ENCODE measurements around the gene PARP8.
"Not testable (repeated sequence)": the region's sequence is repeated elsewhere in the genome, so short reads cannot be mapped to it uniquely, and the experiment has no call there.

PARP8 gene

DNA sequence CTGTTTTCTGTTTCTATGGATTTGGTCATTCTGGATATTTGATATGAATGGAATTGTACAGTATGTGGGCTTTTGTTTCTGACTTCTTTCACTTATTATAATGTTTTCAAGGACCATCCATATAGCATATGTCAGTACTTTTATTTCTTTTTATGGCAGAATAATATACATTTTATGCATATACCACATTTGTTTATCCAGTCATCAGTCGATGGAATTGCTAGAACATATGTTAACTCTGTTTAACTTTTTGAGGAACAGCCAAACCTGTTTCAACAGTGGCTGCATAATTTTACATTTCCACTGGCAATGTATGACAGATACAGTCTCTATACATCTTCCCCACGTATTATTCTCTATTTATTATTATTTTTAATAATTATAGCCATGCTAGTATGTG is 131.6 kb downstream of the PARP8 start:
- no peaks in the 10 kb centered on the region for H3K4me1 ChIP-seq (ENCODE audit: control insufficient read depth in 2 of 2, insufficient read depth in 2 of 2, low read length in 2 of 2)
- no peaks in the 10 kb centered on the region for H3K27me3 ChIP-seq (ENCODE audit: control insufficient read depth in 2 of 2, insufficient read depth in 2 of 2, low read length in 2 of 2)
- peaks cover 0 to 3% of the 10 kb centered on the region in 2 donors for H3K36me3 ChIP-seq (ENCODE audit: control insufficient read depth in 2 of 2, insufficient read depth in 2 of 2, low read length in 2 of 2)
- H3K9me3 ChIP-seq (ENCODE audit: control insufficient read depth in 2 of 2, low read length in 2 of 2): peaks cover 0 to 3% of the 10 kb centered on the region in 2 donors
- no peak overlapping the region for H3K27ac ChIP-seq (ENCODE audit: low read depth in 2 of 2, low read length in 2 of 2)
- H3K4me3 ChIP-seq (ENCODE audit: low read length in 2 of 2): no peak overlapping the region
- H3K9ac ChIP-seq (ENCODE audit: low read depth in 1 of 2, low read length in 2 of 2): no peak overlapping the region

DNA sequence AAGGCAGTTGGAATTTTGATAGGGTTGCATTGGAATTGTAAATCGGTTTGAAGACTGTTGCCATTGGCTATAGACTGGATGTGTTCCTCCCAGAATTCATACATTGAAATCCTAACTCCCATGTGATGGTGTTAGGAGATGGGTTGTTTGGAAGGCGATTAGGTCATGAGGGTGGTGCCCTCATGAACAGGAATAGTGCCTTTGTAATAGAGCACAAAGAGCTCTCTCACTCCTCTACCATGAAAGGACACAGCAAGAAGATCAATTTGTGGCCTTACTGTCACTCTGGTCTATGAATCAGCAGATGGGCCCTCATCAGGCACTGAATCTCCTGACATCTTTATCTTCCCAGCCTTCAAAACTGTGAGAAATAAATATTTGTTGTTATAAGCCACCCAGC is 133.2 kb downstream of the PARP8 start:
- Histone ChIP-seq H3K9me3 (ENCODE audit: control insufficient read depth in 2 of 2, low read length in 2 of 2) (peaks cover 0 to 3% of the 10 kb centered on the region in 2 donors), H3K27ac (ENCODE audit: low read depth in 2 of 2, low read length in 2 of 2) (no peak overlapping the region), H3K36me3 (ENCODE audit: control insufficient read depth in 2 of 2, insufficient read depth in 2 of 2, low read length in 2 of 2) (peaks cover 0 to 3% of the 10 kb centered on the region in 2 donors), H3K4me3 (ENCODE audit: low read length in 2 of 2) (no peak overlapping the region), H3K9ac (ENCODE audit: low read depth in 1 of 2, low read length in 2 of 2) (no peak overlapping the region), H3K27me3 (ENCODE audit: control insufficient read depth in 2 of 2, insufficient read depth in 2 of 2, low read length in 2 of 2) (no peaks in the 10 kb centered on the region), H3K4me1 (ENCODE audit: control insufficient read depth in 2 of 2, insufficient read depth in 2 of 2, low read length in 2 of 2) (no peaks in the 10 kb centered on the region)

DNA sequence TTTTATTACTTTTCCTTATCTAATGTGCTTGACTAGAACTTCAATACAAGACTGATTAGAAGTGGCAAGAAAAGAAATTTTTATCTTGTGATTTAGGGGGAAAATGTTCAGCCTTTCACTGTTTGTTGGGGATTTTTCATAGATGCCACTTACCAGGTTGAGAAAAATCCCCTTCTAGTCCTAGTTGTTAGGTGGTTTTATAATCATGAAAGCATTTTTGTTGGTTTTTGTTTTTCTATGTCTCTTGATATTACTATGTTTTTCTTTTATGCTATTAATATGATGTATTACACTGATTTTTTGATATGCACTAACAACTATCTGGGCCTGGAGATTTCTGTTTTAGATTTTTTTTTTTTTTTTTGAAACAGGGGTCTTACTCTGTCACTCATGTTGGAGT is 134.0 kb downstream of the PARP8 start:
- Histone ChIP-seq H3K4me3 (ENCODE audit: low read length in 2 of 2) (no peak overlapping the region), H3K27me3 (ENCODE audit: control insufficient read depth in 2 of 2, insufficient read depth in 2 of 2, low read length in 2 of 2) (no peaks in the 10 kb centered on the region), H3K4me1 (ENCODE audit: control insufficient read depth in 2 of 2, insufficient read depth in 2 of 2, low read length in 2 of 2) (no peaks in the 10 kb centered on the region), H3K36me3 (ENCODE audit: control insufficient read depth in 2 of 2, insufficient read depth in 2 of 2, low read length in 2 of 2) (no peaks in the 10 kb centered on the region), H3K9ac (ENCODE audit: low read depth in 1 of 2, low read length in 2 of 2) (no peak overlapping the region), H3K27ac (ENCODE audit: low read depth in 2 of 2, low read length in 2 of 2) (no peak overlapping the region), H3K9me3 (ENCODE audit: control insufficient read depth in 2 of 2, low read length in 2 of 2) (peaks cover 0 to 3% of the 10 kb centered on the region in 2 donors)

- no peaks in the 10 kb centered on the region for H3K27me3 ChIP-seq (ENCODE audit: control insufficient read depth in 2 of 2, insufficient read depth in 2 of 2, low read length in 2 of 2)
- no peak overlapping the region for H3K4me3 ChIP-seq (ENCODE audit: low read length in 2 of 2)
- no peak overlapping the region for H3K27ac ChIP-seq (ENCODE audit: low read depth in 2 of 2, low read length in 2 of 2)
- no peaks in the 10 kb centered on the region for H3K36me3 ChIP-seq (ENCODE audit: control insufficient read depth in 2 of 2, insufficient read depth in 2 of 2, low read length in 2 of 2)
- H3K9me3 ChIP-seq (ENCODE audit: control insufficient read depth in 2 of 2, low read length in 2 of 2): peaks cover 0 to 3% of the 10 kb centered on the region in 2 donors
- no peak overlapping the region for H3K9ac ChIP-seq (ENCODE audit: low read depth in 1 of 2, low read length in 2 of 2)
- H3K4me1 ChIP-seq (ENCODE audit: control insufficient read depth in 2 of 2, insufficient read depth in 2 of 2, low read length in 2 of 2): no peaks in the 10 kb centered on the region
Observed at GRCh38 chr5:50807661-50808060, 141.2 kb downstream of the PARP8 start.

DNA sequence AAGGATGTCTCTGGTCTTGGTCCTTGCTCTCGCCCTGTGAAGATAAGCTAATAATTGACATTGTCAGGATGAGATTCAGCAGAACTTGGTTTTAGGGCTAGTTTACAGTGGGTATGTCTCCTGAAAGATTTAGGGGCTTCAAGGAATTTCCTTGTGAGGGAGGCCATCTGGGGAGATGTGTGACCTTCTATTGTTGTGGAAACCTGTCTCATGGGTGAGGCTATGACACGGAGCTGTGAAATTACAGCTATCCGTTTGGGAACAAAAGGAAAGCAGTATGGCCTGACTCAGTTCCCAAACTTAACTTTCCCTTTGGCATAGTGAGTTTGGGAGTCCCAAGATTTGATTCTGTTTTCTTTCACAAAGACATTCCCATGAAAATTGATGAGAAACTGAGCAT is 142.0 kb downstream of the PARP8 start:
- H3K4me1 ChIP-seq (ENCODE audit: control insufficient read depth in 2 of 2, insufficient read depth in 2 of 2, low read length in 2 of 2): no peaks in the 10 kb centered on the region
- no peak overlapping the region for H3K9ac ChIP-seq (ENCODE audit: low read depth in 1 of 2, low read length in 2 of 2)
- H3K27me3 ChIP-seq (ENCODE audit: control insufficient read depth in 2 of 2, insufficient read depth in 2 of 2, low read length in 2 of 2): no peaks in the 10 kb centered on the region
- no peaks in the 10 kb centered on the region for H3K9me3 ChIP-seq (ENCODE audit: control insufficient read depth in 2 of 2, low read length in 2 of 2)
- H3K4me3 ChIP-seq (ENCODE audit: low read length in 2 of 2): no peak overlapping the region
- H3K36me3 ChIP-seq (ENCODE audit: control insufficient read depth in 2 of 2, insufficient read depth in 2 of 2, low read length in 2 of 2): no peaks in the 10 kb centered on the region
- no peak overlapping the region for H3K27ac ChIP-seq (ENCODE audit: low read depth in 2 of 2, low read length in 2 of 2)

- H3K27me3 ChIP-seq (ENCODE audit: control insufficient read depth in 2 of 2, insufficient read depth in 2 of 2, low read length in 2 of 2); H3K9me3 ChIP-seq (ENCODE audit: control insufficient read depth in 2 of 2, low read length in 2 of 2); H3K4me1 ChIP-seq (ENCODE audit: control insufficient read depth in 2 of 2, insufficient read depth in 2 of 2, low read length in 2 of 2); H3K27ac ChIP-seq (ENCODE audit: low read depth in 2 of 2, low read length in 2 of 2); H3K4me3 ChIP-seq (ENCODE audit: low read length in 2 of 2); H3K9ac ChIP-seq (ENCODE audit: low read depth in 1 of 2, low read length in 2 of 2); H3K36me3 ChIP-seq (ENCODE audit: control insufficient read depth in 2 of 2, insufficient read depth in 2 of 2, low read length in 2 of 2): not testable (repeated sequence)
Observed at GRCh38 chr5:50811746-50812145, 145.3 kb downstream of the PARP8 start.

- Histone ChIP-seq H3K36me3 (ENCODE audit: control insufficient read depth in 2 of 2, insufficient read depth in 2 of 2, low read length in 2 of 2) (no peaks in the 10 kb centered on the region), H3K4me3 (ENCODE audit: low read length in 2 of 2) (no peak overlapping the region), H3K27ac (ENCODE audit: low read depth in 2 of 2, low read length in 2 of 2) (no peak overlapping the region), H3K9ac (ENCODE audit: low read depth in 1 of 2, low read length in 2 of 2) (no peak overlapping the region), H3K4me1 (ENCODE audit: control insufficient read depth in 2 of 2, insufficient read depth in 2 of 2, low read length in 2 of 2) (no peaks in the 10 kb centered on the region), H3K27me3 (ENCODE audit: control insufficient read depth in 2 of 2, insufficient read depth in 2 of 2, low read length in 2 of 2) (no peaks in the 10 kb centered on the region), H3K9me3 (ENCODE audit: control insufficient read depth in 2 of 2, low read length in 2 of 2) (no peaks in the 10 kb centered on the region)
Observed at GRCh38 chr5:50813691-50814090, 147.3 kb downstream of the PARP8 start.

DNA sequence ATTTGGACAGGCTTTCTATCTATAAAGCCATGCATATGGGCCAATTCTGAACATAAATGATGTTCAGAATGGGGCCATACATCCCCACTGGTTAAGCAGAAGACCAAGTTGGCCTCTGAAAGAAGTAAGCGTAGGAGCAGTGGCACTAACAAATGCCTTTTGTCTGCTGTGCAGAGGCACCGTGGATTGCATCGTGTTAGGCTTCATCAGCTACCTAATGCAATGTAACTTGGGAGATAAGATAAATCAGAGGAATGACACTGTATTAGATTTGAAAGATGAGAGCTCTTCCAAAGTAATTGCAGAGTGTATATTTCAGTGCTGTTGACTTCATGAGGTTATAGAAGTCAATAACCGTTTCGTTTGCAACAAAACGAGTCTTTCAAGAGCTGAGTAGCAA is 148.1 kb downstream of the PARP8 start:
- Histone ChIP-seq H3K27me3 (ENCODE audit: control insufficient read depth in 2 of 2, insufficient read depth in 2 of 2, low read length in 2 of 2) (no peaks in the 10 kb centered on the region), H3K4me1 (ENCODE audit: control insufficient read depth in 2 of 2, insufficient read depth in 2 of 2, low read length in 2 of 2) (no peaks in the 10 kb centered on the region), H3K9ac (ENCODE audit: low read depth in 1 of 2, low read length in 2 of 2) (no peak overlapping the region), H3K9me3 (ENCODE audit: control insufficient read depth in 2 of 2, low read length in 2 of 2) (no peaks in the 10 kb centered on the region), H3K4me3 (ENCODE audit: low read length in 2 of 2) (no peak overlapping the region), H3K27ac (ENCODE audit: low read depth in 2 of 2, low read length in 2 of 2) (no peak overlapping the region), H3K36me3 (ENCODE audit: control insufficient read depth in 2 of 2, insufficient read depth in 2 of 2, low read length in 2 of 2) (no peaks in the 10 kb centered on the region)

DNA sequence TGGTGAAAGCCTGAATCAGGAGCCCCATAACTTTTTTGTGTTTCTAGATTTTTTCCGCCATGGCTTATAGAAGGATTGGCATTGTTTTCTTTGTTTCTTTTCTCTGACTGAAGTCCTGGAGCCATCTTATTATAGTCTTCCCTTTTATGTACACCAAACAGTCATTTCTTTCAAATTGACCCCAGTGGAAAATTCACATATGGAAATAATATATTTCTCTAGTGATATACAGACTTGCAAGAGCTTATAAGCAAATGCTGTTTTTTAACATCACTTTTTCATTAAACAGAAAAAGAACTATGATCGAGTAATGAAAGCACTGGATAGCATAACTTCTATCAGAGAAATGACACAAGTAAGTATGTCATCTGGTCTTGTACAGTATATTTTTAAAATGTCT is 155.6 kb downstream of the PARP8 start:
- no peaks in the 10 kb centered on the region for H3K9me3 ChIP-seq (ENCODE audit: control insufficient read depth in 2 of 2, low read length in 2 of 2)
- H3K27me3 ChIP-seq (ENCODE audit: control insufficient read depth in 2 of 2, insufficient read depth in 2 of 2, low read length in 2 of 2): no peaks in the 10 kb centered on the region
- H3K4me1 ChIP-seq (ENCODE audit: control insufficient read depth in 2 of 2, insufficient read depth in 2 of 2, low read length in 2 of 2): no peaks in the 10 kb centered on the region
- no peak overlapping the region for H3K4me3 ChIP-seq (ENCODE audit: low read length in 2 of 2)
- peaks cover 0 to 4% of the 10 kb centered on the region in 2 donors for H3K36me3 ChIP-seq (ENCODE audit: control insufficient read depth in 2 of 2, insufficient read depth in 2 of 2, low read length in 2 of 2)
- no peak overlapping the region for H3K27ac ChIP-seq (ENCODE audit: low read depth in 2 of 2, low read length in 2 of 2)
- H3K9ac ChIP-seq (ENCODE audit: low read depth in 1 of 2, low read length in 2 of 2): no peak overlapping the region

- Histone ChIP-seq H3K4me1 (ENCODE audit: control insufficient read depth in 2 of 2, insufficient read depth in 2 of 2, low read length in 2 of 2) (no peaks in the 10 kb centered on the region), H3K4me3 (ENCODE audit: low read length in 2 of 2) (no peak overlapping the region), H3K9ac (ENCODE audit: low read depth in 1 of 2, low read length in 2 of 2) (no peak overlapping the region), H3K9me3 (ENCODE audit: control insufficient read depth in 2 of 2, low read length in 2 of 2) (no peaks in the 10 kb centered on the region), H3K27ac (ENCODE audit: low read depth in 2 of 2, low read length in 2 of 2) (no peak overlapping the region), H3K36me3 (ENCODE audit: control insufficient read depth in 2 of 2, insufficient read depth in 2 of 2, low read length in 2 of 2) (peaks cover 1 to 4% of the 10 kb centered on the region in 2 donors), H3K27me3 (ENCODE audit: control insufficient read depth in 2 of 2, insufficient read depth in 2 of 2, low read length in 2 of 2) (no peaks in the 10 kb centered on the region)
Observed at GRCh38 chr5:50822761-50823160, 156.3 kb downstream of the PARP8 start.

- no peak overlapping the region for H3K27ac ChIP-seq (ENCODE audit: low read depth in 2 of 2, low read length in 2 of 2)
- H3K27me3 ChIP-seq (ENCODE audit: control insufficient read depth in 2 of 2, insufficient read depth in 2 of 2, low read length in 2 of 2): no peaks in the 10 kb centered on the region
- H3K9ac ChIP-seq (ENCODE audit: low read depth in 1 of 2, low read length in 2 of 2): no peak overlapping the region
- H3K36me3 ChIP-seq (ENCODE audit: control insufficient read depth in 2 of 2, insufficient read depth in 2 of 2, low read length in 2 of 2): peaks cover 6 to 8% of the 10 kb centered on the region in 2 donors
- no peaks in the 10 kb centered on the region for H3K4me1 ChIP-seq (ENCODE audit: control insufficient read depth in 2 of 2, insufficient read depth in 2 of 2, low read length in 2 of 2)
- no peaks in the 10 kb centered on the region for H3K9me3 ChIP-seq (ENCODE audit: control insufficient read depth in 2 of 2, low read length in 2 of 2)
- no peak overlapping the region for H3K4me3 ChIP-seq (ENCODE audit: low read length in 2 of 2)
Observed at GRCh38 chr5:50823568-50823967, 157.1 kb downstream of the PARP8 start.

All from mucosa of rectum (tissue), 2 donors.